HUES6 (cell line): ENCODE results near the gene EHMT1.

ENCODE experiments used
- H3K27ac ChIP-seq: 2 replicates; pipeline ENCODE4 v1.7.0; 2013; ENCODE audit warnings: low read depth, mild to moderate bottlenecking, low read length, inconsistent platforms
- H3K27me3 ChIP-seq: 2 replicates; pipeline ENCODE4 v1.6.1; 2013; ENCODE audit warnings: low read length; ENCODE audit not compliant: control insufficient read depth, insufficient read depth
- H3K36me3 ChIP-seq: 2 replicates; pipeline ENCODE4 v1.6.1; 2013; ENCODE audit warnings: low read length; ENCODE audit not compliant: control insufficient read depth, insufficient read depth
- H3K4me1 ChIP-seq: 2 replicates; pipeline ENCODE4 v1.6.1; 2013; ENCODE audit warnings: low read length; ENCODE audit not compliant: control insufficient read depth, insufficient read depth
- H3K4me3 ChIP-seq: 2 replicates; pipeline ENCODE4 v1.5.1; 2013; ENCODE audit warnings: low read depth, low read length
- H3K9ac ChIP-seq: one replicate; pipeline ENCODE4 v1.6.1; 2013; ENCODE audit warnings: mild to moderate bottlenecking, low read length
- H3K9me3 ChIP-seq: 2 replicates; pipeline ENCODE4 v1.6.1; 2013; ENCODE audit warnings: low read depth, low read length; ENCODE audit not compliant: control insufficient read depth, insufficient read depth

Gene EHMT1

GRCh38 chr9:137674976-137675320, 56.1 kb downstream of the EHMT1 start:
- no peak overlapping the region for H3K27ac ChIP-seq
- H3K9me3 ChIP-seq = no peaks in the 10 kb centered on the region
- H3K27me3 ChIP-seq = no peaks in the 10 kb centered on the region
- no peak overlapping the region for H3K9ac ChIP-seq
- H3K4me1 ChIP-seq = peaks cover 69% of the 10 kb centered on the region
- no peaks in the 10 kb centered on the region for H3K36me3 ChIP-seq
- H3K4me3 ChIP-seq = no peak overlapping the region

- Histone ChIP-seq H3K4me1 (peaks cover 72% of the 10 kb centered on the region), H3K9ac (no peak overlapping the region), H3K4me3 (no peak overlapping the region), H3K36me3 (no peaks in the 10 kb centered on the region), H3K9me3 (no peaks in the 10 kb centered on the region), H3K27me3 (no peaks in the 10 kb centered on the region), H3K27ac (no peak overlapping the region)
These were observed 58.2 kb downstream of the EHMT1 start for GRCh38 chr9:137676998-137677397.

DNA sequence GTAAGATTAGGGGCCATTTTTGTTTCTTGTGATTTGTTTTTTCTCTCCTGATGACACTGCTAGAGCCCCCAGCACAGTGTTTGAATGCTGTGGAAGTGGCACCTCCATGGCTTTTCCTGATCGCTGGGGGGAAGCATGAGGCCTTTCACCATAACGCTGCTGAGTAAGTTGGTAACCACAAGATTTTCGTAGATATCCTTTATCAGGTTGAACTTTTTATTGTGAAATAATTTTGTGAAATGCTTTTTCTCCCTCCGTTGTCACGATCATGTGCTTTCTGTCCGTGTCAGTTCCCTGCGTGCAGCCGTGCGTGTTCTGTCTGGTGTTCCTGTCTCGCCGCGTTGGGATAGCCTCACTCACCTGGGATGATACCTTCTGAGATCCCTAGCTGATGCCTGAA, 59.4 kb downstream of the EHMT1 start:
- H3K9ac ChIP-seq = no peak overlapping the region
- no peak overlapping the region for H3K27ac ChIP-seq
- H3K4me3 ChIP-seq = no peak overlapping the region
- peaks cover 75% of the 10 kb centered on the region for H3K4me1 ChIP-seq
- H3K36me3 ChIP-seq = no peaks in the 10 kb centered on the region
- no peaks in the 10 kb centered on the region for H3K9me3 ChIP-seq
- H3K27me3 ChIP-seq = no peaks in the 10 kb centered on the region

DNA sequence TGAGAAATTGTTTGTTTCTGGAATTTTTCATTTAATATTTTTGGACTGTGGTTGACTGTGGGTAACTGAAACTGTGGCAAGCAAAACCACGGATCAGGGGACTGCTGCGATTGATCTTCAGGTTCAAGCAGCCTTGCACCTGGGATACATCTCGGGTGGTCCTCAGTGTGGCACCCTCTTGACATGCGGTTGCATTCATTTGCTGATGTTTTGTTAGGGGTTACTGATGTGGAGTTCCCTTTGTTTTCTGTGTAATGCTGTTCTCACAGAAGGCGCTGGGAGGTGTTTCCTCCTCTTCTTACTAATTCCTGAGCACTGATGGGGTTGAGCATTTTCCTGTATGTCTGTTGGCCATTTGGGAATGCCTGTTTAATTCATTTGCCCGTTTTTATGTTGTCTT, 60.4 kb downstream of the EHMT1 start:
- H3K27me3 ChIP-seq = no peaks in the 10 kb centered on the region
- H3K27ac ChIP-seq = peak overlapping the region; percentile 35; the same call in 1 of the 2 replicates
- H3K4me1 ChIP-seq = peaks cover 64% of the 10 kb centered on the region
- no peaks in the 10 kb centered on the region for H3K9me3 ChIP-seq
- H3K9ac ChIP-seq = no peak overlapping the region
- no peak overlapping the region for H3K4me3 ChIP-seq
- H3K36me3 ChIP-seq = no peaks in the 10 kb centered on the region

DNA sequence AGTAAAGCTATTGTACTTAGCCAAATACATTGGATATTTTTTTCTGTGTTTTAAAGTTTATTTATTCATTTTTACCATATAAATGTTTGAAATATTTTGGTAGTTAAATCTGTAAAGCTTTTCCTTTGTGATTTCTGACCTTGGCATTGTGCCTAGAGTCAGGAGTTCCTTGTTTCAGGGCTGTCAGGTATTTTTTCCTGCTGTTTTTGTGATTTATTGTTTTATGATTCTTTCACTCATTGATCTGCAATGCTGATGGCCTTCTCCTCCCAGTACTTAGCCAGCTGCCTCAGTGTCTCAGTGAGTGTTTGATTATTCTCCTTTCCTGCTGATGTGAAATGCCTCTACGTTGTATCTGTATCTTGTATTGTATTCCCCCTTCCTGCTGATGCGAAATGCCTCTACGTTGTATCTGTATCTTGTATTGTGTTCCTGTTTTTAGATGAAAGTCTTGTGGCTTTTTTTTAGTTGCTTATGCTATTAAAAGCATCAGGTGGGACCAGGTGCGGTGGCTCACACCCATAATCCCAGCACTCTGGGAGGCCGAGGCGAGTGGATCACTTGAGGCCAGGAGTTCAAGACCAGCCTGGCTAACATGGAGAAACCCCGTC, 61.0 kb downstream of the EHMT1 start:
- Histone ChIP-seq H3K27me3 (no peaks in the 10 kb centered on the region), H3K27ac (peak overlapping the region; percentile 35), H3K9ac (no peak overlapping the region), H3K9me3 (no peaks in the 10 kb centered on the region), H3K4me1 (peaks cover 59% of the 10 kb centered on the region), H3K4me3 (0 out of 2 replicates have a peak overlapping the region, but pooled peaks have one; percentile 6), H3K36me3 (no peaks in the 10 kb centered on the region)

GRCh38 chr9:137680444-137681358, 61.9 kb downstream of the EHMT1 start:
- H3K27ac ChIP-seq = peak overlapping the region; percentile 35; the same call in 1 of the 2 replicates
- H3K4me1 ChIP-seq = peaks cover 55% of the 10 kb centered on the region
- no peak overlapping the region for H3K9ac ChIP-seq
- H3K27me3 ChIP-seq = no peaks in the 10 kb centered on the region
- H3K36me3 ChIP-seq = no peaks in the 10 kb centered on the region
- no peak overlapping the region for H3K4me3 ChIP-seq
- no peaks in the 10 kb centered on the region for H3K9me3 ChIP-seq

- Histone ChIP-seq H3K4me1 (peaks cover 43% of the 10 kb centered on the region), H3K36me3 (no peaks in the 10 kb centered on the region), H3K9ac (no peak overlapping the region), H3K27me3 (no peaks in the 10 kb centered on the region), H3K9me3 (no peaks in the 10 kb centered on the region), H3K4me3 (no peak overlapping the region), H3K27ac (no peak overlapping the region)
These were observed 63.8 kb downstream of the EHMT1 start for GRCh38 chr9:137682428-137683105.

- Histone ChIP-seq H3K27ac (no peak overlapping the region), H3K36me3 (no peaks in the 10 kb centered on the region), H3K27me3 (no peaks in the 10 kb centered on the region), H3K4me1 (peaks cover 40% of the 10 kb centered on the region), H3K9ac (no peak overlapping the region), H3K4me3 (no peak overlapping the region), H3K9me3 (no peaks in the 10 kb centered on the region)
These were observed 64.6 kb downstream of the EHMT1 start for GRCh38 chr9:137683262-137683864.

DNA sequence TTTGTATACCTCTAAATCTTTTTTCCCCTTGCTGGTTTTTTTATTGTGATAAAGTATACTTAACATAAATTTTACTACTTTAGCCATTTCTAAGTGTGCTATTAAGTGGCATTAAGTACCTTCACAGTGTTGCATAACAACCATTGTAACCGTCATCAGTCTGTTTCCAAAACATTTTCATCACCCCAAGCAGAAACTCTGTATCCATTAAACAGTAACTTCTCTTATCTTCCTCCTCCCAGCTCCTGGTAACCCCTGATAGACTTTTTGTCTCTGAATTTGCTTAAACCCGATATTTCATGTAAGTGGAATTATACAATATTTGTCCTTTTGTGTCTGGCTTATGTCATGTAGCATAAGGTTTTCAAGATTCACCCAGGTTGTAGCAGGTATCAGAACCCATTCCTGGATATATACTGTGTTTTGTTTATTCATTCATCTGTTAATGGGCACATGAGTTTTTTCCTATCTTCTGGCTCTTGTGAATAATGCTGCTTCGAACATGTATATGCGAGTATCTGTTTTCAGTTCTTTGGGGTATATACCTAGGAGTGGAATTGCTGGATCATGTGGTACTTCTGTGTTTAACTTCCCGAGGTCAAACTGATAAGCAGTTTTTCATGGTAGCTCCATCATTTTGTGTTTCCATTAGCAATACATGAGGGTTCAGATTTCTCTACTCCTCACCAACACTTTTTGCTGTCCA, 66.4 kb downstream of the EHMT1 start:
- Histone ChIP-seq H3K9ac (no peak overlapping the region), H3K4me1 (peaks cover 39% of the 10 kb centered on the region), H3K36me3 (no peaks in the 10 kb centered on the region), H3K27ac (no peak overlapping the region), H3K9me3 (no peaks in the 10 kb centered on the region), H3K27me3 (no peaks in the 10 kb centered on the region), H3K4me3 (no peak overlapping the region)

DNA sequence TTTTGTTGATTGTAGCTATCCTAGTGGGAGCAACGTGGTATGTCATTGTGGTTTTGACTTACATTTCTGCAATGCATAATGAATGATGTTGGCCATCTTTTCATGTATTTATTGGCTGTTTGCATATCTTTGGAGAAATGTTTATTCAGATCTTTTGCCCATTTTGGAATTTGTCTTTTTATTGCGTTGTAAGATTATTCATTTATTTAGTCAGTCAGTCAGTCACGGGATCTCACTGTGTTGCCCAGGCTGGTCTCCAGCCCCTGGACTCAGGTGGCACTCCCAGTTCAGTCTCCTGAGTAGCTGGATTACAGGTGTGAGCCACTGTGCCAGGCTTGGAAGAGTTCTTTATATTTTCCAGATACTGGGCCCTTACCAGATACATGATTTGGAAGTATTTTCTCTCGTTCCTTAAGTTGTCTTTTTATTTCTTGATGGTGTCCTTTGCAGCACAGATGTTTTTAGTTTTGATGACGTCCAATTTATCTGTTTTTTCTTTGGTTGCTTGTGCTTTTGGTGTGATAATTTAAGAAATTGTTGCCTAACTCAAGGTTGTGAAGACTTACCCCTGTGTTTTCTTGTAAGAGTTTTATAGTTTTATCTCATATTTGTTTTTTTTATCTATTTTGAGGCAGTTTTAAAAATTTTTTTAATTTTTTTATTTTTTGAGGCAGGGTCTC, 67.1 kb downstream of the EHMT1 start:
- no peak overlapping the region for H3K27ac ChIP-seq
- peaks cover 33% of the 10 kb centered on the region for H3K4me1 ChIP-seq
- H3K36me3 ChIP-seq = no peaks in the 10 kb centered on the region
- H3K9me3 ChIP-seq = no peaks in the 10 kb centered on the region
- H3K4me3 ChIP-seq = no peak overlapping the region
- no peak overlapping the region for H3K9ac ChIP-seq
- H3K27me3 ChIP-seq = no peaks in the 10 kb centered on the region
